IgD-negative memory B cell (primary cell): ENCODE results near the gene ATP10A. TPM values are rescaled to one million over a fixed set of nuclear protein-coding genes. Genes with fewer than 3 reads are reported as not detected.
A peak's percentile ranks its signal among the peaks of the same experiment; 100 is the strongest.
"Not testable (repeated sequence)": the region's sequence is repeated elsewhere in the genome, so short reads cannot be mapped to it uniquely, and the experiment has no call there.

Source experiments
- H3K27ac Mint-ChIP-seq, 3 donors: one replicate each; pipeline ENCODE4 v1.8.0; 2020 to 2022; ENCODE audit warnings: mild to moderate bottlenecking in 3 of 3, mixed read lengths in 3 of 3, moderate library complexity in 1 of 3
- H3K27me3 Mint-ChIP-seq: one replicate; pipeline ENCODE4 v1.8.0; 2021; ENCODE audit warnings: mixed read lengths
- H3K36me3 Mint-ChIP-seq: one replicate; pipeline ENCODE4 v1.8.0; 2020; ENCODE audit warnings: mild to moderate bottlenecking, mixed read lengths
- H3K4me1 Mint-ChIP-seq, 3 donors: one replicate each; pipeline ENCODE4 v1.8.0; 2020 to 2022; ENCODE audit warnings: mixed read lengths in 3 of 3, mild to moderate bottlenecking in 1 of 3
- H3K4me3 Mint-ChIP-seq, 4 donors: one replicate each; pipeline ENCODE4 v1.8.0; 2020 to 2022; ENCODE audit warnings: mild to moderate bottlenecking in 4 of 4, mixed read lengths in 4 of 4, moderate library complexity in 3 of 4
- H3K9me3 Mint-ChIP-seq, 3 donors: one replicate each; pipeline ENCODE4 v1.8.0; 2020 to 2021; ENCODE audit warnings: mixed read lengths in 3 of 3, mild to moderate bottlenecking in 1 of 3
- polyA plus RNA-seq: library from polyadenylated mRNA; unstranded; fragments of 300-500 nt; fragmentation: Illumina TruSeq; gene quantifications from one replicate; pipeline ENCODE4 v1.2.3, GENCODE V29; 2021

Gene ATP10A
- polyA plus RNA-seq, 1 donor from 2014 or later = 0.48 TPM

- H3K27me3 Mint-ChIP-seq = peaks cover 11% of the 10 kb centered on the region
- no peak overlapping the region for H3K4me3 Mint-ChIP-seq
- no peak overlapping the region for H3K27ac Mint-ChIP-seq
- H3K36me3 Mint-ChIP-seq = no peaks in the 10 kb centered on the region
- no peaks in the 10 kb centered on the region for H3K4me1 Mint-ChIP-seq
- H3K9me3 Mint-ChIP-seq = peaks cover 0 to 4% (median 0%) of the 10 kb centered on the region in 3 donors
Measured at GRCh38 chr15:25893596-25893995, 30.5 kb upstream of the ATP10A start.

DNA sequence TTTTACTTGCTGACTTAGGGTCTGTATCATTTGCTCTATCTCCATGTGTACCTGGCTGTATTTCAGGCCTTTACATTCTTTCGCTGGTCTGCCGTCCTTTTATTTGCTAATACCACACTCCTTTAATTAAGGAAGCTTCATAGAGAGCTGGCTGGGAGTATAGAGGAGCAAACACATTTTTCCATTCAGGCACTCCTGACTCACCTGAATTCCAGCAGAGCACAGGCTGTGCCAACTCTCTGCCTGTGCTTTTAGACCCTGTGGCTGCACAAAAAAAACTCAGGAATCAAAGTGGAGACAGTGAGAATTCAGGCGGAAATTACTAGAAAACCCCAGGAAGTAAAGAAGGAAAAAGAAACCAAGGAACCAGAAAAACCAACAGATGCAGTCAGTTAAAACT, 29.0 kb upstream of the ATP10A start:
- no peaks in the 10 kb centered on the region for H3K4me1 Mint-ChIP-seq
- H3K27me3 Mint-ChIP-seq = peaks cover 17% of the 10 kb centered on the region
- H3K36me3 Mint-ChIP-seq = no peaks in the 10 kb centered on the region
- H3K4me3 Mint-ChIP-seq = no peak overlapping the region
- peaks cover 0 to 4% (median 1%) of the 10 kb centered on the region in 3 donors for H3K9me3 Mint-ChIP-seq
- H3K27ac Mint-ChIP-seq = no peak overlapping the region

- H3K9me3 Mint-ChIP-seq = peaks cover 0 to 4% (median 1%) of the 10 kb centered on the region in 3 donors
- H3K36me3 Mint-ChIP-seq = no peaks in the 10 kb centered on the region
- H3K27ac Mint-ChIP-seq = no peak overlapping the region
- H3K4me1 Mint-ChIP-seq = no peaks in the 10 kb centered on the region
- H3K27me3 Mint-ChIP-seq = peaks cover 19% of the 10 kb centered on the region
- no peak overlapping the region for H3K4me3 Mint-ChIP-seq
Measured at GRCh38 chr15:25891081-25891480, 28.0 kb upstream of the ATP10A start.

GRCh38 chr15:25890529-25890928, 27.4 kb upstream of the ATP10A start:
- no peak overlapping the region for H3K27ac Mint-ChIP-seq
- H3K27me3 Mint-ChIP-seq = peaks cover 19% of the 10 kb centered on the region
- no peaks in the 10 kb centered on the region for H3K36me3 Mint-ChIP-seq
- peaks cover 0 to 2% (median 0%) of the 10 kb centered on the region in 3 donors for H3K4me1 Mint-ChIP-seq
- no peak overlapping the region for H3K4me3 Mint-ChIP-seq
- H3K9me3 Mint-ChIP-seq = peaks cover 0 to 4% (median 1%) of the 10 kb centered on the region in 3 donors

- Mint-ChIP-seq H3K9me3 (peaks cover 0 to 2% (median 1%) of the 10 kb centered on the region in 3 donors), H3K27ac (no peak overlapping the region), H3K4me1 (peaks cover 0 to 2% (median 0%) of the 10 kb centered on the region in 3 donors)
Measured at GRCh38 chr15:25887870-25888269, 24.7 kb upstream of the ATP10A start.

GRCh38 chr15:25886498-25887140, 23.5 kb upstream of the ATP10A start:
- Mint-ChIP-seq H3K4me3 (peak overlapping the region in 1 of 4 donors; percentile 15), H3K27me3 (peaks cover 13% of the 10 kb centered on the region), H3K9me3 (peaks cover 0 to 2% (median 1%) of the 10 kb centered on the region in 3 donors), H3K27ac (no peak overlapping the region), H3K4me1 (peaks cover 0 to 2% (median 0%) of the 10 kb centered on the region in 3 donors), H3K36me3 (no peaks in the 10 kb centered on the region)

More at GRCh38 chr15:25887870-25888269, 24.7 kb upstream of the ATP10A start:
- peaks cover 16% of the 10 kb centered on the region for H3K27me3 Mint-ChIP-seq
- H3K36me3 Mint-ChIP-seq = no peaks in the 10 kb centered on the region
- H3K4me3 Mint-ChIP-seq = no peak overlapping the region

- Mint-ChIP-seq H3K9me3 (peaks cover 0 to 1% (median 0%) of the 10 kb centered on the region in 3 donors), H3K27me3 (peaks cover 8% of the 10 kb centered on the region), H3K4me3 (no peak overlapping the region), H3K27ac (no peak overlapping the region), H3K36me3 (no peaks in the 10 kb centered on the region), H3K4me1 (peaks cover 0 to 2% (median 0%) of the 10 kb centered on the region in 3 donors)
Measured at GRCh38 chr15:25884370-25884769, 21.2 kb upstream of the ATP10A start.

- Mint-ChIP-seq H3K27me3 (peaks cover 8% of the 10 kb centered on the region), H3K27ac (no peak overlapping the region), H3K4me1 (peaks cover 0 to 2% (median 0%) of the 10 kb centered on the region in 3 donors), H3K4me3 (no peak overlapping the region), H3K36me3 (no peaks in the 10 kb centered on the region), H3K9me3 (peaks cover 0 to 1% (median 0%) of the 10 kb centered on the region in 3 donors)
Measured at GRCh38 chr15:25883463-25884259, 20.5 kb upstream of the ATP10A start.

GRCh38 chr15:25882466-25882865, 19.3 kb upstream of the ATP10A start:
- no peaks in the 10 kb centered on the region for H3K36me3 Mint-ChIP-seq
- H3K27ac Mint-ChIP-seq = no peak overlapping the region

GRCh38 chr15:25880877-25881276, 17.8 kb upstream of the ATP10A start:
- H3K9me3 Mint-ChIP-seq, H3K4me1 Mint-ChIP-seq, H3K27me3 Mint-ChIP-seq, H3K36me3 Mint-ChIP-seq, H3K4me3 Mint-ChIP-seq, H3K27ac Mint-ChIP-seq: not testable (repeated sequence)

More at GRCh38 chr15:25882466-25882865, 19.3 kb upstream of the ATP10A start:
- no peak overlapping the region for H3K4me3 Mint-ChIP-seq
- H3K4me1 Mint-ChIP-seq = peaks cover 0 to 2% (median 0%) of the 10 kb centered on the region in 3 donors
- H3K9me3 Mint-ChIP-seq = no peaks in the 10 kb centered on the region
- H3K27me3 Mint-ChIP-seq = peaks cover 2% of the 10 kb centered on the region

- H3K4me1 Mint-ChIP-seq = no peaks in the 10 kb centered on the region
- H3K27ac Mint-ChIP-seq = peak overlapping the region in 1 of 3 donors; percentile 32
- no peaks in the 10 kb centered on the region for H3K27me3 Mint-ChIP-seq
- peaks cover 0 to 2% (median 0%) of the 10 kb centered on the region in 3 donors for H3K9me3 Mint-ChIP-seq
- no peaks in the 10 kb centered on the region for H3K36me3 Mint-ChIP-seq
- H3K4me3 Mint-ChIP-seq = no peak overlapping the region
Measured at GRCh38 chr15:25880411-25880810, 17.3 kb upstream of the ATP10A start.

GRCh38 chr15:25879438-25879837, 16.3 kb upstream of the ATP10A start:
- H3K4me1 Mint-ChIP-seq = no peaks in the 10 kb centered on the region
- no peak overlapping the region for H3K27ac Mint-ChIP-seq
- no peaks in the 10 kb centered on the region for H3K27me3 Mint-ChIP-seq
- H3K4me3 Mint-ChIP-seq = no peak overlapping the region
- no peaks in the 10 kb centered on the region for H3K36me3 Mint-ChIP-seq
- H3K9me3 Mint-ChIP-seq = peaks cover 0 to 2% (median 0%) of the 10 kb centered on the region in 3 donors

DNA sequence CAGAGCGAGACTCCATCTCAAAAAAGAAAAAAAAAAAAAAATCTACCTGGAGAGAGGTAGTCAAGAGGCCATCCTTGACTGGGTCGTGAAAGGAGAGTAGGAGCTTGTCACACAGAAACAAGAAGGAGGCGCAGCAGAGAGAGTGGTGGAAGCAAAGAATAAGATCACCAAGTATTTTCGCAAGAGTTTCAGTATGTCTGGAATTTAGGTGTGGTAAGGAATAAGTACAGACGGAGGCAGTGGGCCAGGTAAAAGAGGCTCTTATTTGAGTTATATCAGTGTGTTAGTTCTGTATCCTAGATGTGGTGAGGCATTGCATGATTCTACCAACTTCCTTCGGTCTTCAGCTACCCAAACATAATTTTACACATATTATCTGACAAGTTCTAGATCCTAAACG, 14.6 kb upstream of the ATP10A start:
- peaks cover 0 to 2% (median 0%) of the 10 kb centered on the region in 3 donors for H3K9me3 Mint-ChIP-seq
- H3K4me1 Mint-ChIP-seq = no peaks in the 10 kb centered on the region
- H3K36me3 Mint-ChIP-seq = no peaks in the 10 kb centered on the region
- H3K4me3 Mint-ChIP-seq = no peak overlapping the region
- no peak overlapping the region for H3K27ac Mint-ChIP-seq
- H3K27me3 Mint-ChIP-seq = no peaks in the 10 kb centered on the region

GRCh38 chr15:25876231-25877140, 13.4 kb upstream of the ATP10A start:
- H3K9me3 Mint-ChIP-seq = peaks cover 0 to 2% (median 0%) of the 10 kb centered on the region in 3 donors
- H3K36me3 Mint-ChIP-seq = no peaks in the 10 kb centered on the region
- H3K4me1 Mint-ChIP-seq = no peaks in the 10 kb centered on the region
- no peak overlapping the region for H3K27ac Mint-ChIP-seq
- H3K4me3 Mint-ChIP-seq = no peak overlapping the region
- H3K27me3 Mint-ChIP-seq = no peaks in the 10 kb centered on the region

DNA sequence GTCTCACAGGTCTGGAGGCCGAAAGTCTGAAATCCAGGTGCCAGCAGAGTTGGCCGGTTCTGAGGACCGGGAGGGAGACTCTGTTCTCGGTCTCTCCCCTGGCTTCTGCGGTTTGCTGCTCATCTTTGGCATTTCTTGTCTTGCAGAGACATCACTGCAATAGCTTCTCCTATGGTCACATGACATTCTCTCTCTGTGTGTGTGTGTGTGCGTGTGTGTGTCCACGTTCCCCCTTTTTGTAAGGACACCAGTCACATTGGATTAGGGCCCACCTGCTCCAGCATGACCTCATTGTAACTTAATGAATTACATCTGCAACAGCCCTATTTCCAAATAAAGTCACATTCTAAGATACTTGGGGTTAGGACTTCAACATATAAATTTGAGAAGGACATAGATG, 12.4 kb upstream of the ATP10A start:
- H3K27me3 Mint-ChIP-seq = no peaks in the 10 kb centered on the region
- H3K4me3 Mint-ChIP-seq = no peak overlapping the region
- no peaks in the 10 kb centered on the region for H3K4me1 Mint-ChIP-seq
- H3K27ac Mint-ChIP-seq = no peak overlapping the region
- no peaks in the 10 kb centered on the region for H3K36me3 Mint-ChIP-seq
- H3K9me3 Mint-ChIP-seq = peaks cover 0 to 2% (median 0%) of the 10 kb centered on the region in 3 donors
